Measurements from ENCODE around the gene CYP51A1.

- TF ChIP-seq EZH2 (IDR thresholded peaks at IDR 0.05; ENCODE audit: low read length): no peak
- TF ChIP-seq CTCF (optimal IDR thresholded peaks at IDR 0.05 in 1 of 3, IDR thresholded peaks at IDR 0.05 in 1 of 3, conservative IDR thresholded peaks at IDR 0.05 in 1 of 3; ENCODE audit: extremely low read depth in 1 of 3, insufficient read depth in 2 of 3, low read length in 3 of 3): no peak
These were observed 57.8 kb downstream of the CYP51A1 start for GRCh38 chr7:92076509-92076908.

All from keratinocyte (primary cell).